GM19324 (cell line): ENCODE data around the gene C19orf73.

Experiments used
- ATAC-seq: cut with Tn5 transposase; IDR thresholded peaks from one replicate; pipeline ENCODE4 v1.9.1; 2021; ENCODE audit warnings: mild to moderate bottlenecking, moderate library complexity; ENCODE audit not compliant: unreplicated experiment, low FRiP score

The C19orf73 gene

GRCh38 chr19:49071860-49072547 is 46.9 kb downstream of the C19orf73 start:
- ATAC-seq: no peak

- no peak for ATAC-seq
These were observed 48.5 kb downstream of the C19orf73 start for GRCh38 chr19:49070416-49070815.

DNA sequence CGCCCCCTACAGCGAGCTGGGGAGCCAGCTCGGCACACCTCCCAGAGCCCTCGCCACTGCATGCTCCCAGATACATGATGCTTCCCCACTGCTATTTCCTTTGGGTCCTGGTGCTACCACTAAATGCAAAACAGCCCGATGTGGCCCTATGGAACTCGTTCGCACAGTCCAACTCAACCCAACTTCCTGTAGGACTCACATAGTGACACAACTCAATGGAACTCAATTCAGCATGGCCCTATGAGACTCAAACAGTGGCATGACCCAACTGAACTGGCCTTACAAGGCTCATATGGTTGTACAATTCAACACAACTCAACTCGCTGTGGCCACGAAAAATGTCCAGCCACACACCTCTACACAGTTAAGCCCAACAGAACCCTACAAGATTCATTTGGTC is 49.9 kb downstream of the C19orf73 start:
- no peak for ATAC-seq
